ENCODE measurements around the gene GPR17. TPM values are rescaled to one million over a fixed set of nuclear protein-coding genes. Genes with fewer than 3 reads are reported as not detected.

The GPR17 gene
- total and polyA plus RNA-seq, 9 of the 15 experiments (the other 6 are each of a cell fraction or from before 2014, with no cell fraction given): not detected

GRCh38 chr2:127659408-127660290 is 13.7 kb downstream of the GPR17 start:
- FAIRE-seq (no peak), ATAC-seq (peak; percentile 40), DNase-seq (ENCODE audit: extremely low read depth in 1 of 4, low spot score in 3 of 4) (no peak)
- Histone ChIP-seq H3K4me2 (ENCODE audit: insufficient read depth, low read length) (no peak overlapping the region), H3K4me1 (replicated peaks in 1 of 2; ENCODE audit: control insufficient read depth in 2 of 2, insufficient read depth in 2 of 2, low read length in 2 of 2) (peaks cover 2 to 14% of the 10 kb centered on the region in 2 experiments; a peak in 3 of 5 replicates), H3K4me3 (no peak overlapping the region), H4K20me1 (replicated peaks; ENCODE audit: control insufficient read depth, insufficient read depth, low read length) (peaks cover 3% of the 10 kb centered on the region), H2AFZ (ENCODE audit: low read depth, low read length) (no peak overlapping the region), H3K27me3 (ENCODE audit: control insufficient read depth in 2 of 2, insufficient read depth in 2 of 2, low read length in 2 of 2) (peaks cover 35 to 68% of the 10 kb centered on the region in 2 experiments), H3K79me2 (ENCODE audit: control insufficient read depth, insufficient read depth, low read length) (no peaks in the 10 kb centered on the region), H3K9me3 (replicated peaks; ENCODE audit: control insufficient read depth, insufficient read depth, low read depth, low read length) (no peaks in the 10 kb centered on the region; the same call in 1 of the 2 replicates), H3K27ac (ENCODE audit: extremely low read depth, low read depth, low read length) (no peak overlapping the region), H3K9me1 (ENCODE audit: control insufficient read depth, insufficient read depth, low read length) (no peaks in the 10 kb centered on the region), H3K9ac (ENCODE audit: insufficient read depth in 1 of 2, low read depth in 2 of 2, low read length in 2 of 2) (no peak overlapping the region), H3K36me3 (ENCODE audit: control insufficient read depth, insufficient read depth, low read length) (no peaks in the 10 kb centered on the region)
- no TSS peak for BruUV-seq (replicated peaks)
- intact Hi-C loops (cut with micrococcal nuclease) (no loop called here), in situ Hi-C loops (cut with MboI) (no loop called here)
- CTCF ChIA-PET (ENCODE audit: low intra/inter-chr PET ratio): no interaction called here
- TF ChIP-seq C11orf30 (IDR thresholded peaks at IDR 0.05; ENCODE audit: low read depth) (peak; percentile 72), KAT2B (IDR thresholded peaks at IDR 0.05; ENCODE audit: low read depth, low read length) (no peak), ZNF316 (IDR thresholded peaks at IDR 0.05) (peak; percentile 85), NFYB (IDR thresholded peaks at IDR 0.05; ENCODE audit: extremely low read depth, insufficient read length) (peak; percentile 86), ARID3B (CRISPR knock-in tag; IDR thresholded peaks at IDR 0.05; ENCODE audit: borderline replicate concordance) (no peak), MAFG (tag; conservative IDR thresholded peaks at IDR 0.05) (peak; percentile 53)
- POLR2A ChIA-PET: interaction anchor here (0.6 to 0.9 kb wide), 2 partner anchors 9 to 362 kb away, joined by 3 read pairs; no protein-coding TSS in a partner anchor
- 42% methylated on average over 13 of the region's 14 CpGs for WGBS (ENCODE audit: insufficient coverage, low coverage, missing lambda C conversion rate)

Data from K562 (cell line).